HEK293T (cell line): ENCODE data around the gene DPH6.

Source experiments
- CTCF ChIA-PET: fragments of 350-600 bp; formaldehyde crosslinking; extraction: SDS; loops from one replicate; lab custom pipeline; 2021; ENCODE audit warnings: antibody characterized with exemption, inconsistent platforms; lab: Yijun Ruan, JAX
- POLR2A ChIA-PET: fragments of 350-600 bp; formaldehyde crosslinking; extraction: SDS; loops from one replicate; lab custom pipeline; 2020; ENCODE audit warnings: antibody characterized with exemption, inconsistent platforms; lab: Yijun Ruan, JAX
- DNase-seq: peaks from one replicate; pipeline ENCODE4 v3.0.0; 2012; ENCODE audit warnings: mixed read lengths; ENCODE audit errors: extremely low spot score
- ARNT ChIP-seq: fragments of 450-650 bp; IDR thresholded peaks from 2 replicates; pipeline ENCODE4 v1.6.1; 2017; ENCODE audit warnings: mild to moderate bottlenecking
- BHLHE40 ChIP-seq: fragments of 450-650 bp; IDR thresholded peaks from 2 replicates; pipeline ENCODE4 v1.6.1; 2016; ENCODE audit warnings: mild to moderate bottlenecking, moderate library complexity, borderline replicate concordance
- CTBP1 ChIP-seq: fragments of 450-650 bp; IDR thresholded peaks from 2 replicates; pipeline ENCODE4 v1.6.1; 2016; ENCODE audit warnings: borderline replicate concordance
- ELF4 ChIP-seq: fragments of 450-650 bp; IDR thresholded peaks from 2 replicates; pipeline ENCODE4 v1.6.1; 2017; ENCODE audit warnings: antibody characterized with exemption
- FOXA1 ChIP-seq: fragments of 450-650 bp; IDR thresholded peaks from 2 replicates; pipeline ENCODE4 v1.6.1; 2016; ENCODE audit warnings: mild to moderate bottlenecking
- FOXK2 ChIP-seq: fragments of 450-650 bp; IDR thresholded peaks from 2 replicates; pipeline ENCODE4 v1.6.1; 2016; ENCODE audit warnings: mild to moderate bottlenecking
- FOXM1 ChIP-seq: fragments of 450-650 bp; IDR thresholded peaks from 2 replicates; pipeline ENCODE4 v1.6.1; 2017; ENCODE audit warnings: mild to moderate bottlenecking, borderline replicate concordance
- HDGF ChIP-seq: fragments of 450-650 bp; IDR thresholded peaks from 2 replicates; pipeline ENCODE4 v1.6.1; 2017; ENCODE audit warnings: antibody characterized with exemption, borderline replicate concordance
- L3MBTL2 ChIP-seq: fragments of 450-650 bp; conservative IDR thresholded peaks from 2 replicates; pipeline ENCODE4 v1.6.1; 2016; ENCODE audit warnings: mild to moderate bottlenecking
- LEF1 ChIP-seq: fragments of 450-650 bp; IDR thresholded peaks from 2 replicates; pipeline ENCODE4 v1.6.1; 2017; ENCODE audit warnings: mild to moderate bottlenecking, borderline replicate concordance
- NFRKB ChIP-seq: fragments of 450-650 bp; IDR thresholded peaks from 2 replicates; pipeline ENCODE4 v1.6.1; 2016; ENCODE audit warnings: mild to moderate bottlenecking, moderate library complexity
- SP1 ChIP-seq: fragments of 450-650 bp; IDR thresholded peaks from 2 replicates; pipeline ENCODE4 v1.6.1; 2017
- SUZ12 ChIP-seq: fragments of 450-650 bp; IDR thresholded peaks from 2 replicates; pipeline ENCODE4 v1.6.1; 2016; ENCODE audit warnings: mild to moderate bottlenecking
- TARDBP ChIP-seq: fragments of 450-650 bp; IDR thresholded peaks from 2 replicates; pipeline ENCODE4 v1.6.1; 2016
- ZNF384 ChIP-seq: fragments of 450-650 bp; IDR thresholded peaks from 2 replicates; pipeline ENCODE4 v1.6.1; 2016
- TF ChIP-seq, protein P1 (sequence below): fragments of 450-650 bp; IDR thresholded peaks from 2 replicates; pipeline ENCODE4 v1.6.1; 2016

DPH6 gene

GRCh38 chr15:35437157-35437556 lies 108.8 kb downstream of the DPH6 start:
- CTCF ChIA-PET = interaction anchor here (1.1 kb wide), 1 partner anchor 148 kb away, joined by 3 read pairs; no protein-coding TSS in a partner anchor
- POLR2A ChIA-PET = no interaction called here
- TF ChIP-seq L3MBTL2 (no peak), LEF1 (no peak), SUZ12 (no peak), CTBP1 (no peak), NFRKB (no peak), ELF4 (no peak), ARNT (no peak), ZNF384 (no peak), FOXK2 (no peak), BHLHE40 (no peak), TARDBP (no peak), FOXM1 (no peak), HDGF (no peak)
- DNase-seq = no peak

DNA sequence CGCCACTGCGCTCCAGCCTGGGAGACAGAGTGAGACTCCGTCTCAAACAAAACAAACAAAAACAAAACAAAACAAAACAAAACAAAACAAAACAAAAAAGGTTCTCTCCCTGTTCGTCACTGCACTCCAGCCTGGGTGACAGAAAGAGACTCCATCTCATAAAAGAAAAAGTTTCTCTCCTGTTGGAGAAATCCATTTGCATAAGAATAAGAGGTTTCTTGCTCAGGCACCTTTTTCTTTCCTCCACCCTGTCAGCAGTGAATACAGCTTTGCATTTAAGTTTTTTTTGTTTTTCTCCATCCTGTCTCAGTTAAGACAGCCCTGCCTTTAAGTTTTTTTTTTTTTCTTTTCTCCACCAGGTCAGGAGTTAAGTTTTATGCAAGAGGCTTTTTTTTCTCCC lies 109.5 kb downstream of the DPH6 start:
- ChIA-PET POLR2A (no interaction called here), CTCF (interaction anchor here (1.1 kb wide), 1 partner anchor 147 kb away, joined by 3 read pairs; no protein-coding TSS in a partner anchor)
- no peak for DNase-seq
- TF ChIP-seq CTBP1 = no peak
- no peak for TF ChIP-seq ZNF384
- TF ChIP-seq L3MBTL2 = no peak
- no peak for TF ChIP-seq FOXA1
- no peak for TF ChIP-seq FOXM1
- TF ChIP-seq HDGF = no peak

DNA sequence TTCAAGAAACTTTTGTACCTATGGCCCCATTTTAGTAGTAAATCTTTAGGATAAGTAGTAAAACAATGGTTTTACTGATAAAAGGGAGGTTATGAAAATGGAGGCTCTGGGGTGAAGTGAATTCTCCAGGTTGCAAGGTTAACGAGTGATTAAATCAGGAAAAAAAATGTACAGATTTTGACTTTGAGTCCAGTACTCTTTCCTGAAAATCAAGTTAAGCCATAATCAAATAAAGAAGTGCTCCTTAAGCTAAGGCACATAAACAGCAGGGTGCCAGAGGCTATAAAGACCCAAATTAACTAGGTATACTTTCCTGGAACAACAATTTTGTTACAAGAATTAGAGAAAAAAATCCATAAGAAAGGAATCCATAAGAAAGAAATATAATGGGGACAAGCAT lies 114.7 kb downstream of the DPH6 start:
- TF ChIP-seq BHLHE40 = no peak
- TF ChIP-seq, protein P1, sequence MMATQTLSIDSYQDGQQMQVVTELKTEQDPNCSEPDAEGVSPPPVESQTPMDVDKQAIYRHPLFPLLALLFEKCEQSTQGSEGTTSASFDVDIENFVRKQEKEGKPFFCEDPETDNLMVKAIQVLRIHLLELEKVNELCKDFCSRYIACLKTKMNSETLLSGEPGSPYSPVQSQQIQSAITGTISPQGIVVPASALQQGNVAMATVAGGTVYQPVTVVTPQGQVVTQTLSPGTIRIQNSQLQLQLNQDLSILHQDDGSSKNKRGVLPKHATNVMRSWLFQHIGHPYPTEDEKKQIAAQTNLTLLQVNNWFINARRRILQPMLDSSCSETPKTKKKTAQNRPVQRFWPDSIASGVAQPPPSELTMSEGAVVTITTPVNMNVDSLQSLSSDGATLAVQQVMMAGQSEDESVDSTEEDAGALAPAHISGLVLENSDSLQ = no peak
- TF ChIP-seq HDGF = no peak
- TF ChIP-seq SP1 = no peak
- POLR2A ChIA-PET = no interaction called here
- no peak for DNase-seq
- CTCF ChIA-PET = no interaction called here

DNA sequence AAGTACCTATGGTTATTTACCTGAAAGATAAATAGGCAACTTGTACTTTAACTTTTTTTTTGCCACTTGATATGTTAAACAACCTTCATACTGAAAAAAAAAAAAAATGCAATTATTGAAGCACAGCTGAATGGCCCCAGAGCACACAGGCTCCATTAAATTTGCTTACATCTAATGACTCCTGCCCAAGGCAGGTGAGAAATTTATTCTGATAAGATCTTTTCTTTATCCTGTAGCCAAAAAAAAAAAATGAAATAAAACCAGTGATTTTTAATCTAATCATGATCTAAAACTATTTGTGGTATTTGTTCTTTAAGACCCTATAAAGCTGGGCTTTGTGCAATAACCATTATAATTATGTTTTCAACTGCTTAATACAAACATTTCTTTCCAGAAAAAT lies 115.7 kb downstream of the DPH6 start:
- DNase-seq = no peak
- POLR2A ChIA-PET = no interaction called here
- CTCF ChIA-PET = no interaction called here
- no peak for TF ChIP-seq BHLHE40
- TF ChIP-seq ZNF384 = no peak
- TF ChIP-seq TARDBP = no peak
- no peak for TF ChIP-seq FOXA1
- no peak for TF ChIP-seq L3MBTL2
- TF ChIP-seq, protein P1 = no peak
- TF ChIP-seq NFRKB = no peak
- no peak for TF ChIP-seq SP1
- TF ChIP-seq CTBP1 = no peak
- no peak for TF ChIP-seq ELF4
- no peak for TF ChIP-seq SUZ12
- TF ChIP-seq FOXK2 = no peak
- TF ChIP-seq HDGF = no peak
- TF ChIP-seq FOXM1 = no peak
- TF ChIP-seq ARNT = no peak

- ChIA-PET POLR2A (no interaction called here), CTCF (no interaction called here)
- TF ChIP-seq NFRKB (no peak), SP1 (no peak), FOXA1 (no peak), LEF1 (no peak), ELF4 (no peak), SUZ12 (no peak), CTBP1 (no peak), TARDBP (no peak), L3MBTL2 (no peak), BHLHE40 (no peak)
- TF ChIP-seq, protein P1 = no peak
- no peak for DNase-seq
These were observed 118.5 kb downstream of the DPH6 start for GRCh38 chr15:35427496-35427895.

DNA sequence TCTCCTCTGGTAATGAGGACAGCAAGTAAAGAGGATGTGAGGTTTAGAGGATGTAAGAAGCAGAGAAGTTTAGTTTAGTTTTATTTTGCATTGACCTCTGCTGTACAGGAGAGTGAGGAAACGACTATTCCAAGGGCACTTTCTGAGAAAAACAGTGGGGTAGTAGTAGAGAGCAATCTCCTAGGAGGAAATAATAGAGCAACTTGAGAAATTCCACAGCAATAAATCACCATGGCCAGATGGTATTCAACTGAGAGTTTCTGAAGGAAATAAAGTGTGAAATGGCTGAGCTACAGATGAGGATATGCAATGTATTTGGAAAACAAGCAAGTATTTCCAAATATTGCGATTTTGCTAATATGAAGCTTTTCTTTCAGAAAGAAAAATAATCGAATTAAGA lies 118.9 kb downstream of the DPH6 start:
- POLR2A ChIA-PET = no interaction called here
- TF ChIP-seq BHLHE40 (no peak), ARNT (no peak), NFRKB (no peak), SP1 (no peak), HDGF (no peak), SUZ12 (no peak), ELF4 (no peak), FOXA1 (no peak)
- TF ChIP-seq, protein P1 = no peak
- CTCF ChIA-PET = no interaction called here
- DNase-seq = no peak

- CTCF ChIA-PET = no interaction called here
- TF ChIP-seq ARNT (no peak), FOXA1 (no peak), ELF4 (no peak), TARDBP (no peak)
- DNase-seq = no peak
- POLR2A ChIA-PET = no interaction called here
These were observed 135.2 kb downstream of the DPH6 start for GRCh38 chr15:35410775-35411174.
